HG03064 (cell line): ENCODE data around the gene NFIC.
"Not testable (repeated sequence)": the region's sequence is repeated elsewhere in the genome, so short reads cannot be mapped to it uniquely, and the experiment has no call there.

ENCODE experiments used
- ATAC-seq: cut with Tn5 transposase; IDR thresholded peaks from one replicate; pipeline ENCODE4 v1.9.1; 2021; ENCODE audit warnings: low read depth; ENCODE audit not compliant: unreplicated experiment

Gene NFIC

DNA sequence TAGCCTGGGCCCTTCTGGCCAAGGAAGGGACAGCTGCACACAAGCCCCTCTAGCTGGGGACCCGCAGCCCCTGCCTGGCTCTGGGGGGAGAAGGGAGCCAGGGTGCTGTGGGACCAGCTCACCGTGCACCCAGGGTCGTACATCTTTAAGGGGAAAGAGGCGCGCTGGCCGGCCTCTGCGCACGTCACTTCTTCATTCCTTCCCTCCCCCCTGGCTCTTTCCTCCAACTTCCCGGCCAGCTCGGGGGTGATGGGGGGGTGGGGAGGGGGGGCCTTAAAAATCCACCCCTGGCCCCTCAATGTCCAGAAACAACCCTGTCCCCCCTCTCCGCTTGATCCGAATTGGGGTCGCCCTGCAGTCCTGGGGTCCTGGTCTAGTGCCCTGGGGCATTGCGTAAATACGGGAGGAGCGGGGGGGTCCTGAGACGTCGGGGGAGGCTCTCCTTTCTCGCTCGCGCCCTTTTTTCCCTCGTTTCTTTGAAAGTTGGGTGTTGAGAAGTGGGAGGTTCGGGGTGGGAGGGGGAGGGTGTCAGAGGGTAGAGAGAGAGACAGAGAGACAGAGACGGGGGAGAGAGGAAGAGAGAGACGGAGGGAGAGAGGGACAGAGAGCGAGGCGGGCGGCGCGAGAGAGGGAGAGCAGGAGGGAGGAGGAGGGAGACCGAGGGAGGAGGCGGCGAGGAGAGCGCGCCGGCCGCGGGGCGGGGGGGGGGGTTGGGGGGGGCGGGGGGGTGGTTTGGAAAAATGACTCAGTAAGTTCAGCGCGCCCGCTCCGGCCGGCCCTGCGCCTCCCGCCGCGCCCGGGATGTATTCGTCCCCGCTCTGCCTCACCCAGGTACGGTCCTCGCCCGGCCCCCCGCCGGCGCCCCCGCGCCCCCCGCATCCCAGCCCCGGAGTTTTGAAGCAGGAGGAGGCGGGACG lies at the start of gene NFIC:
TSS of gene NFIC (plus strand) at position 748 of the 917 bp plus-strand sequence. CDS start at position 802, 54 bp downstream.
- ATAC-seq, result no peak

DNA sequence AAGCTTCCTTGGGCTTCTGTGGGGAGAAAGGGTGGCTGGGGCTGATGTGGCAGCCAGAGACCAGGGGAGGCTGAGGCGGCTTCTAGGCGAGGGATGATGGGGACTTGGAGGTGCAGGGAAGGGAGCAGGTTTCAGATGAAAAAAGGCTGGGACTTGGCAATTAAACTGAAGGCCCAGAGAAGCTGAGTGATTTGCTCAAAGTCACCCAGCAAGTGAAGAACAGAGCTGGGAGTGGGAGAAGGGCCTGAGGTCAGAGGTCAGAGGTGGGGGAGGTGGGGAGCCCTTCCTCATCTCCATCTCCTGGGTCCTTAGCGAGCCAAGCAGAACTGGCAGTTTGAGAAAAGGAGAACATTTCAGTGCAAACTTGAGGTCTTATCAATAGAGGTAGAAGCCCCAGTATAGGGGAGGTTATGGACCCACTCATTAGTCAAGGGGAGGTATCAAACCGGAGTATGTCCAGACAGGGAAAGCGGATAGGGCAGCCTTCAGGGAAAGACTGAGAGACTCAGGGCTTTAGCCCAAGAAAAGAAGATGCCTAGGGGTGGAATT lies 49.6 kb upstream of the NFIC start:
- ATAC-seq, result no peak

DNA sequence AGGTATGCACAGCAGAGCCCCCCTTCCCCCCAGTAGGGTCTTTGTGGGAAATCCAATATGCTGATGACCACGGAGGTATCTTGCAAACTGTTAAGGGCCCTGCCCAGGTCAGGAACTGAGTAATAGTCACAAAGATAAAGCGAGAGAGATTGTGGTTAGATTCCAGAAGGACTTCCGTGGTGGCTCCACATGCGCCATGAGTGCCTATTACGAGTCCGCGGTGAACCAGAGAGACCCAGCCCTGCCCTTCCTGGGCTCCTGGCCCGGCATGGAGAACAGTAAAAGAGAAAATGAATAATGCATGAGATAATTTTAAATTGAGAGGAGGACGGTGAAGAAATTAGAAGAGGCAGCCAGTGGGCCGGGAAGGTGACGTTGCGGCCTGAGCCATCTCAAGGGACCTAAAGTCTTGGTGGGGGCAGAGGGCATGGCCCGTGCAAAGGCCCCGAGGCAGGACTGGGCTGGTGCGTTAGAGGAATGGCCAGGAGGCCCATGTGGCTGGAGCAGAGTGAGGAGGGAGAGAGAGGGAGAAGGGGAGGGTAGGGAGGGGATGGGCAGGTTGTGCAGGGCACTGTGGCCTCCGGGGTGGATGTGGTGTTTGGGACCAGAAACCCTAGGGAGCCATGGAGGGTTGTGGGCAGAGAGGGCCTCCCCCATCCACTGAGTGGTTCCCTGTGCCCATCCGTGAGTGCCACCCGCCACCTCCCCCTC lies 46.6 kb upstream of the NFIC start:
- no peak for ATAC-seq

DNA sequence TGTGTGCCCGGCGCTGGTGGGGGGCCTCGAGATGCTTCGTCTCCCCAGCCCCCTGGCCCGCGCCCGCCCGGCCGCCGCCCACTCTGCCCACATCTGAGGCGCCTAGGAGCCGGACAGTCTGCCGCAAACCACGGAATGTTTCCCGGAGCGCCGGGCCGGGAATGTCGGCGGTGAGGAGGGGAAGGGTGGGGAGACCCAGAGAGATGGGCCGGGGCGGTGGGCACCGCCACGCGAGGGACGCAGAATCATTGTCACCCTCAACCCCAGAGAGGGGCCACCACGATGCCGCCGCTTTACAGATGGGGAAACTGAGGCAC lies 46.1 kb upstream of the NFIC start:
- no peak for ATAC-seq

DNA sequence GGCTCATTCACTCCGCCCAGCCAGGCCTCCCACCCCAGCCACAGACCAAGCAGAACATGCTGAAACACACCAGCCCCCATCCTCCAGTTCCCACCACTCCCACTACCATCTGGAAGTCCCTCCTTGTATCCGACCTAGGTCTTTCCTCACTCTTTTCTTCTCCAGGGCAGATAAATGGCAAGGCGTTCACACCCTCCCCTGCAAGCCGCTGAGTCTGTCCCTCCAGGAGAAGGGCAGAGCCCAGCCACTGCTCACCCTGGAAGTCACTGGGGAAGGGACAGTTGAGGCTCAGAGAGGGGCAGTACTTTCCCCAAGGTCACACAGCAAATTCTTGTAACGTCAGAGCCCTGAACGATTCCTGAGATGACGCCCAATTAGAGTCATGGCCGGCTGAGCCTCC lies 45.5 kb upstream of the NFIC start:
- ATAC-seq, result no peak

DNA sequence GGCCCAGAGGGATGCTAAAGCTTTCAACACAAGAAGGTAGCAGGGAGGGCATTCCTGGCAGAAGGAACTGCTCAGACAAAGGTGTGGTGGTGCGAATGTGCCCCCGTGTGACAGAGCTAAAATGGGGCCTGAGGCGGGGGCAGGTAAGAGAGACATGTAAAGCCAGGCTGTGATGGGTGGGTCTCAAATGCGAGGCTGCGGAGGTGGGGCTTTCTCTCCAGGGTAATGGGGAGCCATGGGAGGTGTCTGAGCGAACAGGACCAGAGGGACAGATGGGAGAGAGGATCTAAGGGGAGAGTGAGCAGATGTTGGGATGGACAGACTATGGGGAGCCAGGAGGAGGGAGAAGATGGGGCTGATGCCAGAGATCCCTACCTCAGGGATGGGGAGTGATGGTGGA lies 44.7 kb upstream of the NFIC start:
- ATAC-seq, result no peak

DNA sequence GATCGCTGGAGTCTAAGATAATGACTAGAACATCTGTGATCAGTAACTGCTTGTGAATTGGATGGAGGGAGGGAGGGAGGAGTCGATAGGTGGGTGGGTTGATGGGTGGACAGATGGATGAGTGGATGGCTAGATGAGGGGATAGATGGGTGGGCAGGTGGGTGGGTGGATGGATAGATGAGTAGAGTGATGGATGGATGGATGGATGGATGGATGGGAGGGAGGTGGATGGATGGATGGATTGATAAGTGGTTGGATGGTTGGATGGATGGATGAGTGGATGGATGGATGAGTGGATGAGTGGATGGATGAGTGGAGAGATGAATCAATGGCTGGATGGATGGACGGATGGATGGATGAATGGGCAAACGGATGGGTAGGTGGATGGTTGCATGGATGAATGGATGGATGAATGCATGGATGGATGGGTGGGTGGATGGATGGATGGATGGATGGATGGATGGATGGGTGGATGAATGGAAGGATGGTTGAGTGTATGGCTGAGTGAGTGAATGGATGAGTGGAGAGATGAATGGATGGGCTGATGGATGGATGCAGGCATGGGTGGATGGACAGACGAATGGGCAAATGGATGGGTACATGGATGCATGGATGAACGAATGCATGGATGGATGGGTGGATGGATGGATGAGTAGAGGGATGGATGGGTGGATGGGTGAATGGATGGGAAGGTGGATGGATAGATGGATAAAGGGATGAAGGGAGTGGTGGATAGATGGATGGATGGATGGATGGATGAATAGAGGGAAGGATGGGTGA lies 44.0 kb upstream of the NFIC start:
- ATAC-seq, result no peak

DNA sequence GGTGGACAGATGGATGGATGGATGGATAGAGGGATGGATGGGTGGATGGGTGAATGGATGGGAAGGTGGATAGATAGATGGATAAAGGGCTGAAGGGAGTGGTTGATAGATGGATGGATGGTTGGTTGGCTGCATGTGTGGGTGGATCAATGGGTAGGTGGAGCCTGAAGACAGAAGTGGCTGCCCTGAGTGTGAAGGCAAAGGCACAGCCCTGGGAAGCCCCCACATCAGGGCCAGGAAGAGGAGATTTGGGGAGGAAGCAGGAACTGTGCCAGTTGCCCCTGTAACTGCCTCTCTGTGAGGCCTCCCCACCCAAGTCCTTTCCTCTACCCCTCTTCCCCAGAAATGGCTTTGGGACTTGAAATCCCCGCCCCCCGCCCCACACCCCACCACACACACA lies 43.4 kb upstream of the NFIC start:
- ATAC-seq, result no peak

DNA sequence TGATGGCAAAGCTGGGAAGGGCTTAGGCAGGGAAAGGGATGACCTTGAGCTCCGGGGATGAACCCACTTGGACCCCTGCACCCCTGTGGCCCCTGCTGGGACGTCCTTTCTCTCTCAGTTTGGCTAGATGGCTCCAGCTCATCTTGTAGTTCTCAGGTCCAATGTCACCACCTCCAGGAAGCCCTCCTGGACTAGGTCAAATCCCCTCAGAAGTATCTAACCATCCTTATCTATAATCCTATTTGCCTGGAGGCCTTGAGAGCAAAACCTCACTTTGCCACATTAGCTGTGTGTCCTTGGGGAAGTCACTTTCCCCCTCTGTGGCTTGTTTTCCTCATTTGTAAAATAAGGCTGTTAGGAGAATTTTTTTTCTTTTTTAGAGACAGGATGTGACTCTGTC lies 42.7 kb upstream of the NFIC start:
- ATAC-seq, result no peak

DNA sequence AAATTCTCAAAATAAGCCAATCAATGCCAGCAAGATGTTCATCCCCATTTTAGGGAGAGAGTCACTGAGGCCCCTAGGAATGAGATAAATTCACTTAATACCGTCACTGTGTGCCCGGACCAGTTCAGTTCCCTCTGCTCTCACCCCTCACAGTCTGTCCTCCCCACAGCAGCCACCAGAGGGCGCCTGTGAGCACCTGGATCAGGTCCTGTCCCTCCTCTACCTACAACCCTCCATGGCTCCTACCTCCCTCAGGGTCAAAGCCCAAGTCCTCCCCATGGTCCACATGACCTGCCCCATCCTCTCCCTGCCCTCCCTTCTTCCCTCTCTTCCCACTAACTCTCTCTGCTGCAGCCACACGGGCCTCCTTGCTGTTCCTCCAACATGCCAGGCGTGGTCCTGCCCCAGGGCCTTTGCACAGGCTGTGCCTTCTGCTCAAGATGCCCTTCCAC lies 42.0 kb upstream of the NFIC start:
- ATAC-seq, result no peak

DNA sequence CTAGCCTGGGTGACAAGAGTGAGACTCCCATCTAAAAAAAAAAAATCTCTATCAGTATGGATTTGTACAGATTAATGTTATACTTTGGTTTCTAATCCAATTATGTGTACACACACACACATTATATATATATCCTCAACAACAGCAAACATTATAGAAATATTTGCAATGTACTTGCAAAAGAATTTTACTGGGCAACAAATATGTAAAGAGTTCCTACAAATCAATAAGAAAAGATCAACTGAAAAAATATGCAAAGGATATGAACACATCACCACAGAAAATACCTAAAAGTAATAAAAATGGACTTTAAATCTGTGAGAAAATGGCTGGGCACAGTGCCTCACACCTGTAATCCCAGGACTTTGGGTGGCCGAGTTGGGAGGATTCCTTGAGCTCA lies 40.9 kb upstream of the NFIC start:
- ATAC-seq, result no peak

DNA sequence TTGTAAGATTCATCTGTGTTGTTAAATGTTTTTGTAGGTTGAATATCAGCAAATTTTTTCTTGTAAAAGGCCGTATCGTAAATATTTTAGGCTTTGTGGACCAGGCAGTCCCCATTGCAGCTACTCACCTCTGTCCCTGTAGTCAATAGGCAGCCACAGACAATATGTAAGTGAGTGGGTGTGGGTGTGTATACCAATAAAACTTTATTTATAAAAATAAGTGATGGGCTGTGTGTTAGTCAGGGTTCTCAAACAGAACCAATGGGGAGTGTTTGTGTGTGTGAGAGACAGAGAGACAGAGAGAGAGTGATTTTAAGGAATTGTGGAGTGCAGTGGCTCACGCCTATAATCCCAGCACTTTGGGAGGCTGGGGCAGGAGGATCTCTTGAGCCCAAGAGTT lies 37.6 kb upstream of the NFIC start:
- no peak for ATAC-seq

DNA sequence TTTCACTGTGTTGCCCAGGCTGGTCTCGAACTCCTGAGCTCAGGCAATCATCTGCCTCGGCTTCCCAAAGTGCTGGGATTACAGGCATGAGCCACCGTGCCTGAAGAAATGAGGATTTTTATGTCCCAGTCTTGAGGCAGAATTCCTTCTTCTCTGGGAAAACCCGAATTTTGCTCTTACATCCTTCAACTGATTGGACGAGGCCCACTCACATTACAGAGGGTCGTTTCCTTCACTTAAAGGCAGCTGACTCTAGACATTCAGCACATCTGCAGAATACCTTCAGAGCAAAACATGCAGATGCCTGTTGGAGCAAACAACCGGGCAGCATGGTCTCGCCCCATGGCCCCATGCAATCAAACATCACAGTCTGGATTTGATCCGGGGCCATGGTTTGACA lies 36.3 kb upstream of the NFIC start:
- no peak for ATAC-seq

DNA sequence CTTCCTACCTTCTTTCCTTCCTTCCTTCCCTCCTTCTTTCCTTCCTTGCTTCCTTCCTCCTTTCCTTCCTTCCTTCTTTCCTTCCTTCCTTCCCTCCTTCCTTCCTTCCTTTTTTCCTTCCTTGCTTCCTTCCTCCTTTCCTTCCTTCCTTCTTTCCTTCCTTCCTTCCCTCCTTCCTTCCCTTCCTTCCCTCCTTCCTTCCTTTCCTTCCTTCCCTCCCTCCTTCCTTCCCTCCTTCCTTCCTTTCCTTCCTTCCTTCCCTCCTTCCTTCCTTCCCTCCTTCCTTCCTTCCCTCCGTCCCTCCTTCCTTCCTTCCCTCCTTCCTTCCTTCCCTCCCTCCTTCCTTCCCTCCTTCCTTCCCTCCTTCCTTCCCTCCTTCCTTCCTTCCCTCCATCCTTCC lies 34.2 kb upstream of the NFIC start:
- ATAC-seq, result not testable (repeated sequence)

DNA sequence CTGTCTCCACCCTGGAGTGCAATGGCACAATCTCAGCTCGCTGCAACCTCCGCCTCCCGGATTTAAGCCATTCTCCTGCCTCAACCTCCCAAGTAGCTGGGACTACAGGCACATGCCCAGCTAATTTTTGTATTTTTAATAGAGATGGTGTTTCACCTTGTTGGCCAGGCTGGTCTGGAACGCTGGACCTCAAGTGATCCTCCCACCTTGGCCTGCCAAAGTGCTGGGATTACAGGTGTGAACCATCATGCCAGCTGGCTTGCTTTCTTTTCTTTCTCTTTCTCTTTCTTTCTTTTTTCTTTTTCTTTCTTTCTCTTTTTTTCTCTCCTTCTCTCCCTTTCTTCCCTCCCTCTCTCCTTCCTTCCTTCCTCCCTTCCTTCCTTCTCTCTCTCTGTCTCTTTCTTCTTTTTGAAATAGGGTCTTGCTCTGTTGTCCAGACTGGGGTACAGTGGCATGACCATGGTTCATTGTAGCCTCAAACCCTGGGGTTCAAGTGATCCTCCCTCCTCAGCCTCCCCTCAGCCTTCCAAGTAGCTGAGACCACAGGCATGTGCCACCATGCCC lies 33.3 kb upstream of the NFIC start:
- ATAC-seq, result no peak

DNA sequence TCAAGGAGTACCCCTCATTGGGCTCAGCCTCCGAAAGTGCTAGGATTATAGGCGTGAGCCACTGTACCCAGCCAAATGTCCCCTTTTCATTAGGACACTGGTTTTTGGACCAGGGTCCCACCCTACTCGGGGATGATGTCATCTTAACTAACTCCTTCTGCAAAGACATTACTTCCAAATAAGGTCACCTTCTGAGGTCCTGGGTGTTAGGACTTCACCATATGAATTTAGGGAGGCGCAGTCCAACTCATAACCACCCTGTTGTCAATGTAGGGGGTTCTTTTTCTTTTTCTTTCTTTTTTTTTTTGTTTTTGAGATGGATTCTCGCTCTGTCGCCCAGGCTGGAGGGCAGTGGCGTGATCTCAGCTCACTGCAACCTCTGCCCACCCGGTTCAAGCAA lies 32.7 kb upstream of the NFIC start:
- no peak for ATAC-seq

DNA sequence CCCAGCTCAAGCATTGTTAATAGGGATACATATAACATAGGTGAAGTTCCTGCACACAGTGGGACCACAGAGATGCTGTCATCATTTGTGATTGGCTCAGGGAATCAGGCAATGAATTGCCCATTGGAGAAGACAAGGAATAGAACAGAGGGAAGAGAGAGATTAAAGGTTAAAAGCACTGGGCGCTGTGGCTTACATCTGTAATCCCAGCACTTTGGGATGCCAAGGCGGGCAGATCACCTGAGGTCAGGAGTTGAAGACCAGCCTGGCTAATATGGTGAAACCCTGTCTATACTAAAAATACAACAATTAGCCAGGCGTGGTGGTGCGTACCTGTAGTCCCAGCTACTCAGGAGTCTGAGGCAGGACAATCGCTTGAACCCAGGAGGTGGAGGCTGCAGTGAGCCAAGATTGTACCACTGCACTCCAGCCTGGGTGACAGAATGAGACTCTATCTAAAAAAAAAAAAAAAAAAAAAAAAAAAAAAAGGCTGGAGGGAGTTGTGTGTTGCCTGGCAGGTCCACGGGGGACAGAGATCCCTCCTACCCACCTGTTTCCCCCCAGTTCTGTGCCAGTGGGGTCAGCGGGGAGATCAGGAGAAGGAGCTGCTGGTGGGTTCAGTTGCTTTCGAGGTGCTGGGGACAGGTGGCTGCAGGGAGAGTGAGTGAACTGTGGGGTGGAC lies 31.5 kb upstream of the NFIC start:
- ATAC-seq, result not testable (repeated sequence)

DNA sequence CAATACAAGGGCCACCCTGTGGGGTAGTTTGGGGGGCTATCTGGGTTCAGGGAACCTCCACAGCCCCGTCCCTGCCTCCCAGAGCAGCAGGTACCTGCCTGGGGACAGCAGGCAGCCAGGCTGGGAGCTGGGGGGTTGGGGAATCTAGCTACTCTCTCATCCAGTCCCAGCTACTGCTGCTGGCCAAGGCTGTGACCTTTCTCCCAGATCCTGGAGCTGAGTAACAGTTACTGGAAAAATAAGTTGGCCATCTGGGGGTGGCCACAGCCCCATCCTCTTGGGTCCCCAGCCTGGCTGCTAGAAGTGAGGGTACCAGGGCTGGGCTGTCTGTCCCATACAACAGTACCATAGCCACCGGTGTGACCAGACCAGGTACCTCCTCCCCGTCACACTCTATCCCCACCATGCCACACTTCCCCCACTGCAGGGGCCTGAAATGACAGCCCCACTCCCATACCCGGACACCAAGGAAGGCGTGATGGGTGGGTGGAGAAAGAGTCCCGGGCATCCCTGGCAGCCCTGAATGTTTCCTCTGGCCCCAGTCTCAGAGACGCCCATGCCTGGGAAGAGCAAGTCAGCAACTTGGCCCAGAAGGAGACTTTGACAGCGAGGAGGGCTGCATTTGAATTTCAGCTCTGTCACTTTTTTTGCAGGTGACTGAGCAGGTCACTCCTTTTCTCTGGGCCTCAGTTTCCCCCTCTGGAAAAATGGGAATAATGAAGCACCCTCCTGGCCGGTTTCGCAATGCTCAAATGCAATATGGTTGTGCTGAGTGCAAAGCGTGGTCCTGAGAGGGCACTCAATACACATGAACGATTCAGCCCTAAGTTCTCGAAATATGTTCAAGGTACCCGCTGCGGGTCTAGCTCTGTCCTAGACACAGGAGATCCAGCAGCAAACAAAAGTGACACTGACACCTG lies 30.7 kb upstream of the NFIC start:
- no peak for ATAC-seq

DNA sequence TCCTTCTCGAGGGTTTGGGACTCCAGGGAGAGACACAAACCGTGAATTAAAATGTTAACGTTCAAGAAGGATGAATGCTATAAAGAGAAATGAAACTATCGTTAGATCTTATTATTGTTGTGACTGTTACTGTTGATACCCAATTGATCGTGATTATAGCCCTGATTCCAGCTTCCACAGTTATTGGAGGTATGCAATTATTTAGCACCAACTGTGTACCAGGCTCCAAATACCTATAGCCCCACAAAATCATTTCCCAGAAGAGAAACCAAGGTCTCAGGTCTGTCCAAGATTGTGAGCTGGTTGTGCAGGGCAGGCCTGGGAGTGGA lies 30.1 kb upstream of the NFIC start:
- no peak for ATAC-seq
